Astrocyte of the spinal cord (primary cell): ENCODE measurements around the gene AP1G2.

Source experiments
- DNase-seq: peaks from one replicate; pipeline ENCODE4 v3.0.0; 2011; ENCODE audit warnings: low read depth, low spot score
- H3K4me3 ChIP-seq: 2 replicates; pipeline ENCODE4 v1.5.1; 2011; ENCODE audit warnings: low read depth, mild to moderate bottlenecking, low read length, moderate library complexity
- CTCF ChIP-seq: IDR thresholded peaks from 2 replicates; pipeline ENCODE4 v1.5.1; 2012; ENCODE audit warnings: low read depth, mild to moderate bottlenecking, low read length, inconsistent platforms
- in situ Hi-C: cut with HindIII; loops from 2 replicates; pipeline ENCODE4 v1.10.0; 2017; ENCODE audit warnings: low sequenced_read_pairs

AP1G2 gene

GRCh38 chr14:23544511-23545447 lies 22.8 kb downstream of the AP1G2 start:
- in situ Hi-C loops, result no loop called here
- no peak overlapping the region for H3K4me3 ChIP-seq
- no peak for TF ChIP-seq CTCF
- no peak for DNase-seq

GRCh38 chr14:23543403-23543802 lies 24.2 kb downstream of the AP1G2 start:
- no peak for DNase-seq
- in situ Hi-C loops, result no loop called here
- TF ChIP-seq CTCF, result no peak
- H3K4me3 ChIP-seq, result no peak overlapping the region

- H3K4me3 ChIP-seq, result no peak overlapping the region
- no peak for TF ChIP-seq CTCF
- no peak for DNase-seq
- in situ Hi-C loops, result no loop called here
These were observed 25.3 kb downstream of the AP1G2 start for GRCh38 chr14:23542261-23542660.

- DNase-seq, result no peak
- in situ Hi-C loops, result no loop called here
- TF ChIP-seq CTCF, result no peak
- H3K4me3 ChIP-seq, result no peak overlapping the region
These were observed 27.5 kb downstream of the AP1G2 start for GRCh38 chr14:23540141-23540469.

- DNase-seq, result peak; percentile 31
- no peak overlapping the region for H3K4me3 ChIP-seq
- in situ Hi-C loops, result no loop called here
- TF ChIP-seq CTCF, result peak; percentile 79
These were observed 28.1 kb downstream of the AP1G2 start for GRCh38 chr14:23539248-23540140.

GRCh38 chr14:23538785-23539184 lies 28.8 kb downstream of the AP1G2 start:
- H3K4me3 ChIP-seq, result no peak overlapping the region
- in situ Hi-C loops, result no loop called here
- TF ChIP-seq CTCF, result no peak
- peak; percentile 22 for DNase-seq
